HG03097 (cell line): ENCODE results near the gene ABCG4.
"Not testable (repeated sequence)": the region's sequence is repeated elsewhere in the genome, so short reads cannot be mapped to it uniquely, and the experiment has no call there.

Experiments
- ATAC-seq: cut with Tn5 transposase; IDR thresholded peaks from one replicate; pipeline ENCODE4 v1.9.1; 2021; ENCODE audit not compliant: unreplicated experiment, low FRiP score

The ABCG4 gene

DNA sequence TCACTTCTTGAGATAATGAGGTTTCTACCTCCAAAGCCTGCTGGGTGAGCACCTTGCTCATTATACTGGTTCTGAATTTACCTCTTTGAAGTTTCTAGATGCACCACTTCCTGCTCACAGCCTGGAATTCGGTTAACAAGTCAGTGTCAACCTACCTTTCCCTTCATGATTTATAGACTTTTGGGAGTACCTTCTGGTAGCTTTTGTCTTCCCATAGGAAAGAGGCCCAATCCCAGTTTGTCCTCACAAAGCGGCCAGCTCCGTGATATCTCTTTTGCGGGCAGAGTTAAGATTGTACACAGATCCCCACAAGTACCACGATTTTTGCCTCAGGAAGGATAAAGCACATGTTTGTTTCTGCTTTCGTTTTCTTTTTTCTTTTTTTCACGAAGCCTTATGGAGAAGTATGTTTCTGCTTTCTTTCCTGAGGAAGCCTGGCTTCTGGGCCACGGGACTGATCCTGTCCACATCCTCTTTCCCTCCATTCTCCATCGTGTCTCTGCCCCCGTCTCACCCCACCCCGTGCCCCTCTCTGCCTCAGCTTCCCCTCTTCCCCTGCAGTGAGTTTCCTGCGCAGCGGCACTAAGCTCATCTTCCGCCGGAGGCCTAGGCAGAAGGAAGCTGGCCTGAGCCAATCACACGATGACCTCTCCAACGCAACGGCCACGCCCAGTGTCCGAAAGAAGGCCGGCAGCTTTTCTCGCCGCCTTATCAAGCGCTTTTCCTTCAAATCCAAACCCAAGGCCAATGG, 33.2 kb upstream of the ABCG4 start:
- ATAC-seq, result no peak

- ATAC-seq, result no peak
These were observed 32.6 kb upstream of the ABCG4 start for GRCh38 chr11:119116235-119116594.

- no peak for ATAC-seq
These were observed 32.3 kb upstream of the ABCG4 start for GRCh38 chr11:119116601-119117000.

GRCh38 chr11:119117004-119117706, 31.7 kb upstream of the ABCG4 start:
- ATAC-seq, result no peak

GRCh38 chr11:119118227-119118626, 30.6 kb upstream of the ABCG4 start:
- ATAC-seq, result no peak

DNA sequence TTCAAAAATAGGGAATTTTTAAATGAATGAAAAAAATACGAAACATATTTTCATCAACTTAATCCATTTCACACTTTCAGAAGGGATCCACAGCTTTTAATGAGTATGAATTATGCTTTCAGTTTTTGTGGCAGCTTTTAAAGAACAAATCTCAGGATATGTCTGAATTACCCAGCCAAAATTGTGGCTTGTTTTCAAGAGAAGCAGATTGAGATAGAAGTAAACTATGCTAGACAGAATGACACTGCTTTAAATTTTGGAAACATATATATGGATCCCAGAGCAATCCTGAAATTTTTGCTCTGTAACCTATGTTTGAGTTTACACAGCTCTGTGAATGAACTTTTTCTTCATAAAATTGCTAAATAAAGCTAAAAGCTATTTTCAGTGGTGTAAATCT, 29.9 kb upstream of the ABCG4 start:
- no peak for ATAC-seq

GRCh38 chr11:119120639-119121007, 28.2 kb upstream of the ABCG4 start:
- ATAC-seq, result no peak

DNA sequence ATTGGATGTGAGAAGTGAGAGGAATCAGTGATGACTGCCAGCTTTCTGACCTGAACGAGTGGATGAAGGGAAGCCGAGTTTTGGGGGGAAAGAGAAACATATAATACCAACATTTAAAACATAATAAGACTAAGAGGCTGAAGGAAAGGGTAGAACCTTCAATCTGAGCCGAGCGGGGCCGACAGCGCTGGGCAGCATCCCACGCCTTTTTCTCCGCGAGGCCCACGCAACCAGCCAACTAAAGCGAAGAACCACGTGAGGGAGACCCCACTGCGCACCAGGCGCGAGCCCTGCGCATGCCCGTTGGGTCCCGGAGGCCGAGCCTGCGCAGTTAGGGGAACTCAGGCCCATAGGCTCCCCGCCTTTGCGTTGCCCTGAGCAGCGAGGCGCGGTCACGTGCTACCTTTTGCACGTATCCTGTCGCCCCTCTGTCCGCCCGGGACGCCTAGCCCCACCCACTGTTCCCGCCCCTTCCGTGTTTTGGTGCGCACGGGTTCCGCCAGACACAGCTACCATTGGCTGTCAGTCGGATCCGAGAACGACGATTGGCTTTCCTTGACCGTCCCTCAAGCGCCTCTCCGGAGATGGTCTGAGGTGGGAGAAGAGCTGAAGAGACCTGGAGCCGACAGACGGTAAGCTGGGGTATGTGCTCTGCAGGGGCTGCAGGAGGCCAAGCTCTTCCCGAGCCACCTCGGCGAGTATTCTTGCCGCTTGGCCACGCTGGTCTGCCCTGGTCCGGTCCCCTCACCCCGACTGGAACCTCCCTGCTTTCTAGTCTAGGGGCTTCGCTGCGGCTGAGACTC, 27.6 kb upstream of the ABCG4 start, which contains the start of gene HINFP:
Gene HINFP (plus strand): TSS at position 573 of the 803 bp plus-strand sequence. CDS start 5,365 bp downstream, outside the sequence.
- ATAC-seq, result peak; percentile 94

DNA sequence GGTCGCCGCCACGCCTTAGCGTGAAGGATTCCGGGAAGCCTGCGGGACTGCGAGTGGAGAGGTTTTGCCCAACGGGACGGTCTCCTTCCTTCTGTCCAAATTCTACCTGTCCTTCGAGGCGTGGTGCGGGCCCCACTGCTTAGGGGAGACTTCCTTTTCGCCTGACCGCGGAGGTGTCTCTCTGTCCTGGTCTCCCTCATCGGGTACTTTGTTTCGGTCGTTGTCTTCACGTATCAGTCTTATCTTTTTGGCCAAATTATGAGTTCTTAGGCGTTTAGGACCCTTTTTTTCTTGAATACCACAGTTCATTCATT, 27.1 kb upstream of the ABCG4 start:
- peak; percentile 9 for ATAC-seq

GRCh38 chr11:119125821-119126220, 23.0 kb upstream of the ABCG4 start:
- no peak for ATAC-seq

- ATAC-seq, result no peak
These were observed 22.1 kb upstream of the ABCG4 start for GRCh38 chr11:119126675-119127268.

GRCh38 chr11:119130662-119131061, 18.2 kb upstream of the ABCG4 start:
- no peak for ATAC-seq

GRCh38 chr11:119134389-119134978, 14.4 kb upstream of the ABCG4 start:
- ATAC-seq, result no peak

DNA sequence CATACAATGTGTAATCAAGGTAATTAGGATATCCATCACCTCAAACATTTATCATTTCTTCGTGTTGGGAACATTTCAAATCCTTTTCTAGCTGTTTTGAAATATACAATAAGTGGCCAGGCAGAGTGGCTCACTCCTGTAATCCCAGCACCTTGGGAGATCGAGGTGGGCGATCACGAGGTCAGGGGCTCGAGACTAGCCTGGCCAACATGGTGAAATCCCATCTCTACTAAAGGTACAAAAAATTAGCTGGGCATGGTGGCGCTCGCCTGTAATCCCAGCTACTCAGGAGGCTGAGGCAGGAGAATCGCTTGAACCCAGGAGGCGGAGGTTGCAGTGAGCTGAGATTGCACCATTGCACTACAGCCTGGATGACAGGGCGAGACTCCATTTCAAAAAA, 9.6 kb upstream of the ABCG4 start:
- ATAC-seq, result not testable (repeated sequence)

DNA sequence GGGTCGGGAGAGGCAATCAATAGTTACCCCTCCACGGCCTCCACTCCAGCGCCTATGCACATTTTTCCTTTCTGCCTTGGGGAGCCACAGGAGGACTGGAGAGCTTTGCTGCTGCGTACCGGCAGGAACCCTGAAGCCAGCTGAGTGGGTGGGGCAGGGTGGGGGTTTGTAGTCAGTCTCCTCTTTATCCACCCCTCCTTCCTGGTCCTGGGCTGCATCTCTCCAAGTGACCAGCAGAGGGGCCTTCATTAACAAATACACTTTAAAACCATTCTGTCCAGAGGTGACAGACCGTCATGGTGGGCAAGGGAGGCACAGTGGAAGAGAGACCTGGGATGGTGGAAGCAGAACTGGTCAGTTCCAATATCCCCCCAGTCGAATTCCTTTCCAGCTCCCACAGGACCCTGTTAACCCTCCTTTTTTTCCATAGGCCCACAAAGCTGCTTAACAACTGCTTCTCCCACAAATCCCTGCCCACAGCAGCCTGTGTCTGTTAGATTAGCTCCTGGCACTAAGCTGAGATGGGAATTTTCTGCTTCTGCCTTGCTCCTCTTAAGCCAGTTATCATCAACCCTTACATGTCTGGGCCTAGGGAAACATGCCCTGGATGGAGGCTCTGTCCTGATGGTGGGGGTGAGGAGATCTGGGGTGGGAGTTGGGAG, 3.9 kb upstream of the ABCG4 start:
- no peak for ATAC-seq

- ATAC-seq, result no peak
These were observed 3.3 kb upstream of the ABCG4 start for GRCh38 chr11:119145551-119145950.

DNA sequence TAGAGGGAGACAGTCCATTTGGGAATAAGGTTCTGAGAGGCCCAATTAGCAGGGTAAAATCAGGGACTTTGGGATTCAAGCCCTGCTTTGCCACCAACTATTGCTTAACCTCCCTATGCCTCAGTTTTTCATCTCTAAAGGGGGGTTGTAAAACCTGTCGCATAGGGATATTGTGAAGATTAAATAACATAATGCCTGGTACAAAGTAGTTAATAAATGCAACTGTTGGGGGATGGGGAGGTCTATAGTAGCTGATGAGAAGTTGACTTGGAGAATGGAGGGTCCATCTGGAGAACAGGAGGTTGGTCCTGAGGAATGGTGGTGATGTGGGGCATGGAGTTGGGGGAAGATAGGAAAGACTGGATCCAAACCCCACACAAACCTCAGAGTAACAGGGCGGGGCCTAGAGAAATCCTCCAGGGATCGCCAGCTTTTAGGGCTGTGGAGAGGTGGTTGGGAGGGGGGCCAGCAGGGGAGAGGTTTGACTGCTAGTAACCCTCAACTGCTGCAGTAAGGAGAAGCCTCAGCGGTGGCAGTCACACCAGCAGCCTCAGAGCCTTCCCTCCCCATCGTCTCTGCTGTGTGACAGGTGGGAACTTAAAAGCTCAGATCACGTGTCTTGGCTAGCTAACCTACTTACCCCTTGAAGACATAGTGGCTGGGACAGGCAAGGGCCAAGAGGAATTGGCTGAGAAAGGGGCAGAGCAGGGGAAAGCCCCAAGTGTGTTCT, 1.1 kb upstream of the ABCG4 start:
- no peak for ATAC-seq

DNA sequence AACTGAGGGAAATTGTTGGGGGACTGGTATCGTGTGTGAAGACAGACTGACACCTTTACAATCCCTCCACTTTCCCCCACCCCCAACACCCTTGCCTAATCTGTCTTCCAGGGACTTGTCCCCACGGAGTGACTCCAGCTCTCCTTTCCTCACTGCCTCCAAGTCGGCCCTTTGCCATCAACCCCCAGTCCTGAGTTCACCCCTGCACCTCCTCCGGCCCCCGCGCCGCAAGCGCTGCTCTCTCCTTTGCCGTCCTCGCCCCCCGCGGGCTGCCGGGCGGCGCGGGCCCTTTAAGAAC, 183 bp upstream of the ABCG4 start:
- ATAC-seq, result no peak

DNA sequence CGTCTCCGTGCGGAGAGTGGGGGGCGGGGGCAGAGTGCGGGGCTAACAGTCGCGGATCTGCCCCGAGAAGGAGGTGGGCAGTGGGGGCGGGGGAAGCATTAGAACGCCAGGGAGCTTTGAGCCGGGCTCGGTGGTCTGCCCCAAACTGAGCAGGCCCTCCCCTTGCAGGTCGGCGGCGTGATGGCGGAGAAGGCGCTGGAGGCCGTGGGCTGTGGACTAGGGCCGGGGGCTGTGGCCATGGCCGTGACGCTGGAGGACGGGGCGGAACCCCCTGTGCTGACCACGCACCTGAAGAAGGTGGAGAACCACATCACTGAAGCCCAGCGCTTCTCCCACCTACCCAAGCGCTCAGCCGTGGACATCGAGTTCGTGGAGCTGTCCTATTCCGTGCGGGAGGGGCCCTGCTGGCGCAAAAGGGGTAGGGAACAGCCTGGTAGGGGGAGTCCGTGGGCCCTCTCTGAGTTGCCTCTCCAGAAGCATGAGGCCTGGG, 979 bp downstream of the ABCG4 start:
- ATAC-seq, result no peak

GRCh38 chr11:119152043-119152442, 3.2 kb downstream of the ABCG4 start:
- no peak for ATAC-seq
